ENCODE measurements around the gene SGMS1.

The SGMS1 gene

DNA sequence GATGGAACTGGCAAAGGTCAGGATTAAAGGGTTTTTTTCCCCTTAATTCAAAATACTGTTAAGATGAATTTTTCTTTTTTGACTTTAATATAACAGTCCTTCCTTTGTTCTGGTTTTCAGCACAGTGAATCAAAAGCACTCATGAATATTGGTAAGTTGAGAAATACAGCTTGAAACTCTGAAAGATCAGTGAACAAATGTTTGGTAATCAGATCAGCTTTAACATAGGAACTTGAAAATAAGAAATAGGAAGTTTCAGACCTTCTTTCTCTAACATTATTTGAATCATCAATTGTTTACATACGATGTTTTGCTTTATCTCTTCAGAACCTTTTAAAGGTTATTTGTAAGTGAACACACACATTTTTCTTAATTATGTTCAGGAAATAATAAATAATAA is 90.5 kb downstream of the SGMS1 start:
- DNase-seq (ENCODE audit: low read depth): no peak
- H3K4me3 ChIP-seq (ENCODE audit: low read length): no peak overlapping the region
- TF ChIP-seq, protein P1, sequence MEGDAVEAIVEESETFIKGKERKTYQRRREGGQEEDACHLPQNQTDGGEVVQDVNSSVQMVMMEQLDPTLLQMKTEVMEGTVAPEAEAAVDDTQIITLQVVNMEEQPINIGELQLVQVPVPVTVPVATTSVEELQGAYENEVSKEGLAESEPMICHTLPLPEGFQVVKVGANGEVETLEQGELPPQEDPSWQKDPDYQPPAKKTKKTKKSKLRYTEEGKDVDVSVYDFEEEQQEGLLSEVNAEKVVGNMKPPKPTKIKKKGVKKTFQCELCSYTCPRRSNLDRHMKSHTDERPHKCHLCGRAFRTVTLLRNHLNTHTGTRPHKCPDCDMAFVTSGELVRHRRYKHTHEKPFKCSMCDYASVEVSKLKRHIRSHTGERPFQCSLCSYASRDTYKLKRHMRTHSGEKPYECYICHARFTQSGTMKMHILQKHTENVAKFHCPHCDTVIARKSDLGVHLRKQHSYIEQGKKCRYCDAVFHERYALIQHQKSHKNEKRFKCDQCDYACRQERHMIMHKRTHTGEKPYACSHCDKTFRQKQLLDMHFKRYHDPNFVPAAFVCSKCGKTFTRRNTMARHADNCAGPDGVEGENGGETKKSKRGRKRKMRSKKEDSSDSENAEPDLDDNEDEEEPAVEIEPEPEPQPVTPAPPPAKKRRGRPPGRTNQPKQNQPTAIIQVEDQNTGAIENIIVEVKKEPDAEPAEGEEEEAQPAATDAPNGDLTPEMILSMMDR (IDR thresholded peaks at IDR 0.05; ENCODE audit: insufficient read depth, low read depth, low read length, missing control alignments): no peak

DNA sequence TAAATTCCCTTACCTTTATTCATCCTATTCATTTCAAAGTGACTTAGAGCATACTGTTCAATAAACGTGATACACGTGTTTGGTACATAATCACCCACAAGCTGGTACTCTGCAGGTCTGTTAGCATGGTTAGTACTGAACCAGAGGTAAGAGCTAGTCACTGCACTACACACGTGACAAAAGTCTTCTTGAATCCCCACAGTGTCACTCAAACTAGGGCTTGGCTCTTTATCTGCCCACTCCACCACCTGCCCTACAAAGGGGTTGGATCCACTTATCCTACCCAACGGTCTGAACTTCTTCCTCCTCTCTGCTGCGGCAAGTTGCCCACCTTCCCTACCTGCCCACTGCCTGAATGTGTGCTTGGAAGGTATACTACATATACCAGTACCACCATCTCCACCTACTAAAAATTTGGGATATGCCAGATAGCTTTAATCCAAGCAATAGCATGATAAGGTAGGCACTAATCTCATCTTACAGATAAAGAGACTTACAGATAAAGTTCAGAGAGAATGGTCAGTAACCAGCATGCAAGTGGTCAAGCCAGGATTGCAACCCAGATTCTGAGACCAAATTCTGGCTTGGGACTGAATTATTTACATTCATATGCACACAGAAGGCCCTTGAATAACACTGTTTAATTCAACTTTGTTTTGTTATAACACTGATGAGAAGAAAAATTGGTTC is 92.2 kb downstream of the SGMS1 start:
- no peak overlapping the region for H3K4me3 ChIP-seq (ENCODE audit: low read length)
- no peak for DNase-seq (ENCODE audit: low read depth)

DNA sequence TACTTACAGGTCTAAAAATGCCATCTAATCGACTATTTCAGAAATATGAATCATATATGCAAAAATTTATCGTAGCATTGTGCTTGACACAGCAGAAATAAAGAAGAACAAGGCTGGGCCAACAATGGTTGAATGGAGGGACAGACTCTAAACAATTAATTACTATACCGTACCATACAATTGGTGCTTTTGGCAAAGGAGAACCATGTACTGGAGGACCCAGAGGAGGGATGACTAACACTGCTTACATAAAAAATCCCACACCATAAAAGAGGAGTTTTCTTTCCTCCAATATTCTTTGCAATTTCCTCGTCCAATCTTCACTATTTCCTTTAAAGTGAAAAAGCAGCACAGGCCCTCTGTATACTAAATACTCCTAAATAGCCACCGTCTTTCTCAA is 94.1 kb downstream of the SGMS1 start:
- no peak for DNase-seq (ENCODE audit: low read depth)
- TF ChIP-seq, protein P1 (IDR thresholded peaks at IDR 0.05; ENCODE audit: insufficient read depth, low read depth, low read length, missing control alignments): no peak
- no peak overlapping the region for H3K4me3 ChIP-seq (ENCODE audit: low read length)

More for the DNA sequence above, 92.2 kb downstream of the SGMS1 start:
- TF ChIP-seq, protein P1 (IDR thresholded peaks at IDR 0.05; ENCODE audit: insufficient read depth, low read depth, low read length, missing control alignments): no peak

DNA sequence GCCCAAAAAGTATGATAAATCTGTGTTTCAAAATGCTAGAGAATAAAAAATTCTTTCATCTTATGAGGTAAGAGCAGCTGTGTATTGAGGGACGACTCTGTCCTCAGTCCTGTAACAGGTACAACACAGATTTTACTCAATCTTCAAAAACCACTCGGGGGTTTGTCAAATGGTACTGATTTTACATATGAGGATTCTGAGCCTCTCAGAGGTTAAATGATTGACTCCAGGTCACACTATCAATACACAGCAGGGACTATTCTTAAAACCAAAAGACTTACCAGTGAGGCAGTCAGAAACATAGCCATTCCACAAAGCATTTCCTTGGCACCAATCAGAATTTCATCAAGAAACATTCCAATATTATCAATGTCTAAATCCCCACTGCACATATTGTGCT is 95.5 kb downstream of the SGMS1 start:
- no peak overlapping the region for H3K4me3 ChIP-seq (ENCODE audit: low read length)
- TF ChIP-seq, protein P1 (IDR thresholded peaks at IDR 0.05; ENCODE audit: insufficient read depth, low read depth, low read length, missing control alignments): no peak

DNA sequence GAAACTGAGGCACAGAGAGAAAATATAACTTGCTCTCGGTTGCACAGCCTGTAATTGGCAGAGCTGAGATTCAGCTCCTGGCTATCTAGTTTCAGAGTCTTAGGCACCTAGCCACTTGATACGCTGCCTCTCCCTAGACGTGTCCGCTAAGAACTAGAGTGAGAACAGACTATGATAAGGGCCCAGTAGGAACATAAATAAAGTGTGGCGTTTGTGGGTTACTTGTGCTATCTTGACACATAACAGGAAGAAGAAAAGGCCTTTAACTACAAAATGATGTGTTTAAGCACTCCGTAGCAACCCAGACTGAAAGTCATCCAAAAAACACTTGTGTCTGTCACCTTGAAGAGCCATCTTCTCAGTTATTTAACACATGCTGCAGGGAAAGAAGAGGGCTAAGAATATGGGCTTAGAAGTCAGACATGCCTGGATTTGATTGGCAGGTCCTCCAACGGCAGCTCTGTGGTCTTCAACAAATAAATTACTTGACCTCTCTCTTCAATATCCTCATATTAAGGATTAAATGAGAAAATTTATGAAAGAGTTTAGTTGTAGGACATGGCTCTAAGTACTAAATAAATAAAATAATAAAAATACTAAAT is 96.2 kb downstream of the SGMS1 start:
- TF ChIP-seq, protein P1 (IDR thresholded peaks at IDR 0.05; ENCODE audit: insufficient read depth, low read depth, low read length, missing control alignments): no peak
- H3K4me3 ChIP-seq (ENCODE audit: low read length): no peak overlapping the region

More for the DNA sequence above, 95.5 kb downstream of the SGMS1 start:
- no peak for DNase-seq (ENCODE audit: low read depth)

DNA sequence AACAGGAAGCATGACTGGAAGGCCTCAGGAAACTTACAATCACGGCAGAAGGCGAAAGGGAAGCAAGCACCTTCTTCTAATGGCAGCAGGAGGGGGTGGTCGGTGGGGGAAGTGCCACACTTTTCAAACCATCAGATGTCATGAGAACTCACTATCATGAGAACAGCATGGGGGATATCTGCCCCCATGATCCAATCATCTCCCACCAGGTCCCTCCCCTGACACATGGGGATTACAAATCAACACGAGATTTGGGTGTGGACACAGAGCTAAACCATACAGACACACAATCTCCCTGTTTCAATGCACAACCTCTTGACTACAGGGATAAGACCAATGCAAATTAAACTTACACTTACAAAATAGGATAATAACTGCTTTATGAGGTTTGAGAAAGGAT is 97.6 kb downstream of the SGMS1 start:
- TF ChIP-seq, protein P1 (IDR thresholded peaks at IDR 0.05; ENCODE audit: insufficient read depth, low read depth, low read length, missing control alignments): no peak
- no peak for DNase-seq (ENCODE audit: low read depth)

More for the DNA sequence above, 96.2 kb downstream of the SGMS1 start:
- DNase-seq (ENCODE audit: low read depth): no peak

More for the DNA sequence above, 97.6 kb downstream of the SGMS1 start:
- no peak overlapping the region for H3K4me3 ChIP-seq (ENCODE audit: low read length)

Data from epithelial cell of esophagus (primary cell).